ENCODE measurements around the gene DDI2.

DDI2 gene

GRCh38 chr1:15626269-15626950 is 9.2 kb downstream of the DDI2 start:
- no peak for DNase-seq (ENCODE audit: low read depth)
- TF ChIP-seq CTCF (conservative IDR thresholded peaks at IDR 0.05; ENCODE audit: low read depth, low read length): no peak
- no peak overlapping the region for H3K4me3 ChIP-seq (ENCODE audit: low read depth, low read length)

- TF ChIP-seq CTCF (conservative IDR thresholded peaks at IDR 0.05; ENCODE audit: low read depth, low read length): no peak
- no peak overlapping the region for H3K4me3 ChIP-seq (ENCODE audit: low read depth, low read length)
- DNase-seq (ENCODE audit: low read depth): no peak
These were observed 10.2 kb downstream of the DDI2 start for GRCh38 chr1:15627343-15627988.

- no peak overlapping the region for H3K4me3 ChIP-seq (ENCODE audit: low read depth, low read length)
- no peak for TF ChIP-seq CTCF (conservative IDR thresholded peaks at IDR 0.05; ENCODE audit: low read depth, low read length)
These were observed 10.7 kb downstream of the DDI2 start for GRCh38 chr1:15628003-15628402.

GRCh38 chr1:15633756-15634420 is 16.6 kb downstream of the DDI2 start:
- no peak for TF ChIP-seq CTCF (conservative IDR thresholded peaks at IDR 0.05; ENCODE audit: low read depth, low read length)
- DNase-seq (ENCODE audit: low read depth): no peak
- no peak overlapping the region for H3K4me3 ChIP-seq (ENCODE audit: low read depth, low read length)

More at GRCh38 chr1:15628003-15628402, 10.7 kb downstream of the DDI2 start:
- DNase-seq (ENCODE audit: low read depth): no peak

GRCh38 chr1:15636436-15636835 is 19.2 kb downstream of the DDI2 start:
- no peak for TF ChIP-seq CTCF (conservative IDR thresholded peaks at IDR 0.05; ENCODE audit: low read depth, low read length)
- DNase-seq (ENCODE audit: low read depth): no peak
- no peak overlapping the region for H3K4me3 ChIP-seq (ENCODE audit: low read depth, low read length)

GRCh38 chr1:15637826-15638225 is 20.6 kb downstream of the DDI2 start:
- no peak overlapping the region for H3K4me3 ChIP-seq (ENCODE audit: low read depth, low read length)
- no peak for DNase-seq (ENCODE audit: low read depth)
- no peak for TF ChIP-seq CTCF (conservative IDR thresholded peaks at IDR 0.05; ENCODE audit: low read depth, low read length)

Measured in choroid plexus epithelial cell (primary cell).